NCI-H2171 treated with DMSO at 0.1 percent for 48 hours (cell line): ENCODE data around the gene CEND1.
"Not testable (repeated sequence)": the region's sequence is repeated elsewhere in the genome, so short reads cannot be mapped to it uniquely, and the experiment has no call there.

Source experiments
- DNase-seq: peaks from one replicate; lab custom pipeline; 2025; lab: John Stamatoyannopoulos, UW

The CEND1 gene

DNA sequence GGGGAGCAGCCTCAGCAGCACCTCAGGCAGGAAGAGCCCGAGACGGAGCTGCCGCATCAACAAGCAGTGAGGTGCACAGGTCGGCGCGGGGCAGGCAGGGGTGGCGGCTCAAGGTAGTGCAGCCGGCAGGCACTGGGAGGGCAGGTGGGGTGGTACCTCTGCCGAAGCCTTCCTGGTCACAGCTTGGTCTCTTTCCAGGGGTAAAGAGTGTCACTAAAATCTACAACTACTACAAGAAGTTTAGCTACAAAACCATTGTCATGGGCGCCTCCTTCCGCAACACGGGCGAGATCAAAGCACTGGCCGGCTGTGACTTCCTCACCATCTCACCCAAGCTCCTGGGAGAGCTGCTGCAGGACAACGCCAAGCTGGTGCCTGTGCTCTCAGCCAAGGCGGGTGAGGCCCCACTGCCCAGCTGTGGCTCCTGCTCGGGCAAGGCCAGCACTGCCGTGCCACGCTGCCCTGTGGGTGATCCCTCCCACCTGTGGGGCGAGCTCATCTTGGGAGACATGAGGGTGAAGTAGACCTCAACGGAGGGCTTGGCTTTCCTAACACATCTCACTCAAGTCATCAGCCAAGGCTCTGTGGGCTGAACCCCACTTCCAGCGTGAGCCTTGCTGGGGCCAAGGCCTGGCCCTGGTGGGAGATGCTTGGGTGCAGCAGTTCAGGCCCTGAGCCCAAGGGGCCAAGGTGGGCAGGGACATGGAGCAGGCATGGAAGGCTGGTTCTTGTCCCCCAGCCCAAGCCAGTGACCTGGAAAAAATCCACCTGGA lies 26.2 kb downstream of the CEND1 start:
- DNase-seq, result no peak

DNA sequence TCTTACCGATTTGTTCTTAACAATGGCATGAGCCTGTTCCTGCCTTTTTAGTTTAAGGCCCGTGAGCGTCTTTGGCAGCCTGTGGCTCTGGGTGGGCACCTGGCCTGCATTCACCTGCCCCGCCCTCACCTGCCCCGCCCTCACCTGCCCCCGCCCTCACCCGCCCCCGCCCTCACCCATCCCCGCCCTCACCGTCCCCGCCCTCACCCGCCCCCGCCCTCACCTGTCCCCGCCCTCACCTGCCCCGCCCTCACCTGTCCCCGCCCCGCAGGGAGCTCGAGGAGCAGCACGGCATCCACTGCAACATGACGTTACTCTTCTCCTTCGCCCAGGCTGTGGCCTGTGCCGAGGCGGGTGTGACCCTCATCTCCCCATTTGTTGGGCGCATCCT lies 26.8 kb downstream of the CEND1 start:
- DNase-seq, result peak; percentile 67

DNA sequence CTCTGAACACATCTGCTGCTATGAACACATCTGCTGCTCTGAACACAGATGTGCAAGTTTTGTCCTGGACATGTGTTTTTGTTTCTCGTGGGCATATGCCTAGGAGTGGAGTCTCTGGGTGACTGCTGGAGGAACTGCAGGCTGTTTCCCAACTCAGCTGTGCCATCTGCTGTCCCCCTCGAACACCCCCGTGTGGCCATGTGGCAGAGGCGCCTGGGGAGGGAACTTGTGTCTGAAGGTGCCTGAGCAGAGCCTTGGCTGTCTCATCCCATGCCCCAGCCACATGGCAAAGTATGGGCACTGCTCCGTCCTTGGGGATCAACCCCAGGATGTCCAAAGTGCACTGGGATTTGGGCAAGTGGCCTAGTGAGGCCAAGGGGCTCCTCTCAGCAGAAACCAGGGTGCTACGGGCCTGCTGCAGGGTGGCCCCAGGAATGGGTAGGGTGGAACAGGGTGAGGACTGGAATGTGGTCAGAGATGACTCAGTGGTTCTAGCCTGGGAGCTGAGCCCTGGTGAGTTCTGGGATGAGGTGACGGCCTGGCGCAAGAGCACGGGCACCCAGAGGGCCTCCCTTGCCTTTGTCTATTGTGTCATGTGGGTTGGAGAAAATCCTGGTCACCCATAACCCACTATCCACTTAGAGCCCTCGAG lies 27.3 kb downstream of the CEND1 start:
- DNase-seq, result peak; percentile 85

DNA sequence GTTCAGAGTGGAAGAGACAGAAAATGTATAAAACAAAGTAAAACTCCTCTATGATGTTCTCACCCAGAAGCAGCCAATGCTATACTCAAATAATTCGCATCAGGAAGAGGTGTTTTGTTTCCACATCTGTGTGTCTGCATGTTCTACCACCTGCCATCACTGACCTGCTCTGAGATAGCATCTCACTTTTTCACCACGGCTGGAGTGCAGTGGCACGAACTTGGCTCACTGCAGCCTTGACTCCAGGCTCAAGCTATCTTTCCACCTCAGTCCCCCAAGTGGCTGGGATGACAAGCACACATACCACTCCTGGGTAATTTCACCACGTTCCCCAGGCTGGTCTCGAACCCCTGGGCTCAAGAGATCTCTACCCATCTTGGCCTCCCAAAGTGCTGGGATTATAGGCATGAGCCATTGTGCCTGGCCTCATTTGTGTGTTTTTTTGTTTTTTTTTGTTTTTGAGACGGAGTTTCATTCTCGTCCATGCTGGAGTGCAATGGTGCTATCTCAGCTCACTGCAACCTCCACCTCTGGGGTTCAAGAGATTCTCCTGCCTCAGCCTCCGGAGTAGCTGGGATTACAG lies 28.3 kb downstream of the CEND1 start:
- no peak for DNase-seq

DNA sequence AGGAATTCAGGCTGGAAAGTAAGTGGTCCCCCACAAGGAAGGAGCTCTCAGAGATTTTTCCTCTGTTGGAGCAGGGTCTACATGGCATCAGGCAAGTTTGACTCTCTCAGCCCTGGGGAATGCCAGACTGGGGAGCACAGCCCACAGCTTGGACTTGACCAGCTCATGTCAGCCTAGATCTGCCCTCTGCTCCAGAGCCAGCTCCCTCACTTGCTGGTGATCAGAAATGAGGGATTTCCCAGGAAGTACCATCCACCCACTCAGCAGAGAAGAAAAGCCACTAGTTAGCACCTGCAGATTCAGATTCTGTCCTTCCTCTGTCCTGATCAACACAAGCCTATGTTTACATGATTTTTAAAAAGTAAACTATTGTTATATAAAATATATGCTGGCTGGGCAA lies 29.7 kb downstream of the CEND1 start:
- no peak for DNase-seq

DNA sequence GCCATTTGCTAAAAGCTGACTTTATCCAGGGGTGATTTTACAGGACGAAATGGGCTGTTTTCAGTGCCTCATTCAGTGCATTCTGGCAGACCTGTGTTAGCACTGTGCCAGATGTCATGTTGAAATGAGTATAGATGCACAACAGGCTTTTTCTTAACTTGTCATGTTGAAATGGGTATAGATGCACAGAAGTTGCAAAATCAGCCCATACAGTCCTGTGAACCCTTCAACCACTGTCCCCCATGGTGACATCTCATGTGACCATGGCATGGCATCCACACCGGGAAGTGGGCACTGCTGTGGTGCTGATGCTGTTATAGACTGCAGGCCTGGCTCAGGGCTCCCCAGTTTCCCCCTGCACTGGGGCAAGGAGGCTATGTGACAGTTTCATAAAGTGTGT lies 40.2 kb downstream of the CEND1 start:
- no peak for DNase-seq

DNA sequence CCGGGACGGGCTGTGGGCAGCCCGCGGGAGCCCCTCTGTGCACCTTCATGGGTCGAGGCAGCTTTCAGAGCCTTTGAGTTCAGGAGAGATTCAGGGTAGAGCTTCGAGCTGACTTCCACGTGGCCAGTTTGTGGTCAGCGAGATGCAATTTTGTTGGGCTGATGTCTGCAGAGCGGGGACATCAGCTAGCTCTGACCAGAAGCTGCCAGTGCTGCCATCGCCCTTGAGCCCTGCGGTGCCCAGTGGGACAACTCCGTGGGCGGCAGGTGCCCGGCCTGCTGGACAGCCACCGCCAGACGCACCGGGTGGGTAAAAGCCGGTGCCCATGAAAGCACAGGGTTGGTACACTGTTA lies 41.9 kb downstream of the CEND1 start:
- no peak for DNase-seq

DNA sequence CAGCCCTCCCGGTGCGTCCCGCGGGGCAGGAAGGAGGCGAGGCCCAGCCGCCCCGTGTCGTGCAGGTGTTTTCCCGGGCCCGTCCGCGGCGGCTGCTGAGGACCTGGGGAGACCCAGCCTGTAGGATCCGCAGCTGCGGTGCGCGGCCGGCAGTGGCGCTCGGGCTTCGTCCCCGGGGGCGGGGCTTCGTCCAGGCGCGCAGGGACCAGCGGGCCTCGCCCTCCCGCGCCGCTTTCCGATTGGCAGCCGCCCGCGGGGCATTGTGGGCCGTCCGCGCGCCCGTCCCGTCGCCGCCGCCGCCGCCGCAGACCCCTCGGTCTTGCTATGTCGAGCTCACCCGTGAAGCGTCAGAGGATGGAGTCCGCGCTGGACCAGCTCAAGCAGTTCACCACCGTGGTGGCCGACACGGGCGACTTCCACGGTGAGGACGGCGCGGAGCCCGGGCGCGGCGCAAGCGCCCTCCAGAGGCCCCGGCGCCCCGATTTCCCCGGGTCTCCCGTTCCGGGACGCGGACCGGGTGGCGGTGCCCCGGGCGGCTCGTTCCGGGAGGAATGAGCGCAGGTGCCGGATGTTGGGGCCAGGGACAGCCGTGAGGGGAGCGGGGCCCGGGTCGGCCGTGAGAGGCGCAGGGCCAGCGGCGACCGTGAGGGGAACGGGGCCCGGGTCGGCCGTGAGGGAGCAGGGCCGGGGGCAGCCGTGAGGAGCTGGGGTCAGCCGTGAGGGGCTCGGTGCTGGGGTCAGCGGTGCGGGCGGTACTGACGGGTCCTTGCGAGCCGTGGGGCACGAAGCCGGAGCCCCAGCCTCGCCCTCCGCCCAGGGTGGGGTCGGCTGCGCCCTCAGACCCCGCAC lies 42.5 kb downstream of the CEND1 start, which contains the start of gene TALDO1:
TSS of gene TALDO1 (plus strand) at position 307 of the 849 bp plus-strand sequence. CDS start at position 325, 18 bp downstream.
- DNase-seq, result peak; percentile 63

DNA sequence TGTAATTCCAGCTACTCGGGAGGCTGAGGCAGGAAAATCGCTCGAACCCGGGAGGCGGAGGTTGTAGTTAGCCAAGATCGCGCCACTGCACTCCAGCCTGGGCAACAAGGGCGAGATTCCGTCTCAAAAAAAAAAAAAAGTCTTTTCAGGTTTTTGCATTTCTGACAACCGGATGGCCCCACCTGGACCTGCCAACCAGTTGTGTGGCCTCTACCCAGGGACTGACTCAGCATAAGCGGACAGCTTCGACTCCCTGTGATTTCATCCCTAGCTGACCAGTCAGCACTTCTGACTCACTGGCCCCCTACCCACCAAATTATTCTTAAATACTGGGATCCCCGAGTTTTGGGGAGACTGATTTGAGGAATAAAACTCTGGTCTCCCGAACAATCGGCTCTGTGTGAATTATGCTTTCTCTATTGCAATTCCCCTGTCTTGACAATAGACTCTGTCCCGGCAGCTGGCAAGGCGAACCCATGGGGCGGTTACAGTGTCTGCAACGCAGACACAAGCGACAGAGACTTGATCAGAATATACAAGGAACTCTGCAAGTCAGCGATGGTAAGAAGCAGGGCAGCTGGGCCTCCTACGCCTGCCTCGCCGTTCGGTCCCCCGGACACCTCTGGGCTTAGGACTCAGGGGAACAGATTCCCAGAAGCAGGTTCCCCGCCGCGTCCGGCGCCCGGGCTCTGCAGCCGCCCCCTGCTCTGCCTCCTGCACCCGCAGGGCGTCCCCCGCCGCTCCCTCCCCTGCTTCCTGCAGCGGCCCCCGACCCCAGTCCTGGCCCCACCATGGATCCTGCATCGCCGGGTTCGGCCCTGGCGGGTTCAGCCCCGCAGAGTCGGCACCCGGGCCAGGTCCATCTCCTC lies 43.4 kb downstream of the CEND1 start:
- DNase-seq, result peak; percentile 5

DNA sequence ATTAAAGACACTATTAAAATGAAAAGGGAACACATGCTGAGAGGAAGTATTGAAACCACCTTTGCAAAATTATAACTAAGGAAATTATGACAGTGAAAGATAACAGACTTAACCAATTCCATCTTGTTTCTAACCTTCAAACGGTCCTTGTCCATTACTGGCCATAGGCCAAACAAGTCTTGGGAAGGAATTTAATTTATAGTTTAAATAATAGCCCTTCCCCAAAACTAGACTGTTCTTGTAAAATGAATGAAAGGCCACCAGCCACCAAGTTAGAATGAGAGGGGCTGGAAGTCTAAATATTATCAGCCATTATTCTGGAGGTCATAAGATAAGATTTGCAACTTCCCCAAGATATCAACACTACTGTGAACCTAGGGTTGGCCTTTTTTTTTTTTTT lies 44.5 kb downstream of the CEND1 start:
- DNase-seq, result no peak

DNA sequence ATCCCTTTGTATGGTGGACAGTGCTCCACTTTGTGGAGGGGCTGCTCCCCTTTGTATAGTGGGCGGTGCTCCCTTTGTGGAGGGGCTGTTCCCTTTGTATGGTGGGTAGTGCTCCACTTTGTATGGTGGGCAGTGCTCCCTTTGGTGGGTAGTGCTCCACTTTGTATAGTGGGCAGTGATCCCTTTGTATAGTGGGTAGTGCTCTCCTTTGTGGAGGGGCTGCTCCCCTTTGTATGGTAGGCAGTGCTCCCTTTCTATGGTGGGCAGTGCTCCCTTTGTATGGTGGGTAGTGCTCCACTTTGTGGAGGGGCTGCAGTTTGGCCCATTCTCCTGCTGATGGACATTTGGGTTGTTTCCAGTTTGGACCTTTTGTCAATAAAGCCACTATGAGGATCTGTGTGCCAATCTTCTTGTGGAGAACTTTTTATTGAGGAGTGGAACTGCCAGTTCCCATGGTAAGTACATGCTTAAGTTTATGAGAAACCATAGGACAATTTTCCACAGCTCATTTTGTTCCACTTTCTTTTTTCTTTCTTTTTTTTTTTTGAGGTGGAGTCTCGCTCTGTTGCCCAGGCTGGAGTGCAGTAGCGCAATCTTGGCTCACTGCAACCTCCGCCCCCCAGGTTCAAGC lies 47.2 kb downstream of the CEND1 start:
- no peak for DNase-seq

DNA sequence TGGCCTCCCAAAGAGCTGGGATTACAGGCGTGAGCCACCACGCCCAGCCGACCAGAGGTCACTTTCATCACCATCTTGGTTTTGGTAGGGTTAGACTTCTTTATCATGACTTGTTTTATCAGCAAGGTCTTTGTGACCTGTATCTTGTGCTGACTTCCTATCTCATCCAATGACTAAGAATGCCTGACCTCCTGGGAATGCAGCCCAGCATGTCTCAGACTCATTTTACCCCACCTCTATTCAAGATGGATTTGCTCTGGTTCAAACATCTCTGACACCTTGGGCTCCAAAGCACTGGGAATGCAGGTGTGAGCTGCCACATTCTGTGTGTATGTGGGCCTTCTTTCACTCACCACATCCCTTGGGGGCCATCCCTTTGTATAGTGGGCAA lies 47.7 kb downstream of the CEND1 start:
- DNase-seq, result no peak

DNA sequence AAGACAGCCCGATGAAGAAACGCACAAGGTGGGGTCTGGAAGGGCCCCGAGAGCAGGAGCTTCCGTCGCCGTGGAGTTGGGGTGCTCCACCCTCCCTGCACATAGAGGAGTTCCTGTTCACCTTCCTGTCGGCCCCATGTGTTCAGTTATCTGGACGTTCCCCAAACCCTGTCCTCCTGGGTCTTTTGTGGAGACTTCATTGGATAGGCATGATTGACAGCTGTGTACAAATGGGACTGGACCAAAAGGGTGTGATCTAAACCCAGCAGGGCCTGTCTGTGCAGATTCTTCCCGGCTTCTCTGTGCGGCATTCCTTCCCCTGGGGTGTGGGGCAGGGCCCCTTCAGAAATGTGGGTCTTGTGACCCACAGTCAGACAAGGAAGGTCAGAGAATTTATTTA lies 52.0 kb downstream of the CEND1 start:
- not testable (repeated sequence) for DNase-seq

DNA sequence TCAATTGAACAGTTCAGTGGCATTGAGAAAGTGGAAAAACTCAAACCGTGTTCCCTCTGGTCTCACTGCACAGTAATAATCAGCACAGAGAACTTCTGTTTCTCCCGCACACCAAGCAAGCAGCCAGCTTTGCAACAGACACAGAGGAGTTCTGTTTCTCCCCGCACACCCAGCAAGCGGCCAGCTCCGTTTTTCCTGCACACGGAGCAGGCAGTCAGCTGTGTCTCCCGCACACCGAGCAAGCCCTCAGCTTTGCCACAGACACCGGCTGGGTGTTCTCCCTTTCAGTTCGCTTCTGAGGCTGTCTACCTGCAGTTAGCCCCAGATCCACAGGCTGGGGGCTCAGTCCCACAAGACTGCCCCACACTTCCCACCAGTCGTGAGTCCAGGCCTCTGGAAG lies 52.5 kb downstream of the CEND1 start:
- no peak for DNase-seq
